Measurements from ENCODE around the gene FAM221B. TPM values are rescaled to one million over a fixed set of nuclear protein-coding genes. Genes with fewer than 3 reads are reported as not detected.

The FAM221B gene
- total RNA-seq, 6 donors from 2014 or later, result 0.10 to 0.15 TPM; not detected in 4

DNA sequence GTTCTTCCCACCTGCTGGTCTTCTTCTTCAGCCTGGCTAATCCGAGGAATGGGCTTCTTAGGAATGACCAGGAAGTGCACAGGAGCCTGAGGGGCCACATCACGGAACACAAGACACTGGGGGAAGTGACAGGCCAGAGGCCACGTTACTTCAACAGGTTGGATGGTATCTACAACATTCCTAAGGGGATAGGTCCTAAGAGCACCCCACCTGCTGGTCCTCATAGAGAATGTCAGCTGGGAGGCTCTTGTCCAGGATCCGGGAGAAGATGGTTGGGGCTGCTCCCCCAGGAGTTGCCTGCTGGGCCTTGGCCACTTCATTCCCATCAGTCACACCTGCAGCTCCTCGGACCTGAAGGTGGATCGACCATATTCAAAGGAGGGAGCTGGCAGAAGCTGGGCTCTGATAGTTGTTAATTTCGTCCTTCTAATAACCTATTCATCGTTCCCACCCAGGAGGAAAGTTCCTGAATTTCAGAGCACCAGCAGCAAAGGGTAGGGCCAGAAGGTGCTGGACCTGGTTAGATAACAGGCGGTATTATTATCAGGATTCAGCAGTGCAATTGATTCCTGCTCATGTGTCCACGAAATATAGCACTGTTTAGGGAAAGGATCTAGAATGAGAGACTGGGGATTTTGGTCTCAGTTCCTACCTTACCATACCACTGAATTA lies 15.0 kb downstream of the FAM221B start:
- ATAC-seq (ENCODE audit: low FRiP score in 2 of 2) (no peak), DNase-seq (no peak)
- Histone ChIP-seq H3K27ac (peak overlapping the region; percentile 94 to 97 (median 95)), H3K4me3 (peak overlapping the region in 1 of 4 donors; percentile 88), H3K9me3 (no peaks in the 10 kb centered on the region), H3K36me3 (peaks cover 0 to 12% (median 6%) of the 10 kb centered on the region in 4 donors), H3K4me1 (peaks cover 29 to 36% (median 34%) of the 10 kb centered on the region in 4 donors), H3K27me3 (no peaks in the 10 kb centered on the region)
- WGBS, 2 donors, result 73 to 75% methylated on average over 7 to 10 of the region's 10 CpGs
- TF ChIP-seq, protein P1, sequence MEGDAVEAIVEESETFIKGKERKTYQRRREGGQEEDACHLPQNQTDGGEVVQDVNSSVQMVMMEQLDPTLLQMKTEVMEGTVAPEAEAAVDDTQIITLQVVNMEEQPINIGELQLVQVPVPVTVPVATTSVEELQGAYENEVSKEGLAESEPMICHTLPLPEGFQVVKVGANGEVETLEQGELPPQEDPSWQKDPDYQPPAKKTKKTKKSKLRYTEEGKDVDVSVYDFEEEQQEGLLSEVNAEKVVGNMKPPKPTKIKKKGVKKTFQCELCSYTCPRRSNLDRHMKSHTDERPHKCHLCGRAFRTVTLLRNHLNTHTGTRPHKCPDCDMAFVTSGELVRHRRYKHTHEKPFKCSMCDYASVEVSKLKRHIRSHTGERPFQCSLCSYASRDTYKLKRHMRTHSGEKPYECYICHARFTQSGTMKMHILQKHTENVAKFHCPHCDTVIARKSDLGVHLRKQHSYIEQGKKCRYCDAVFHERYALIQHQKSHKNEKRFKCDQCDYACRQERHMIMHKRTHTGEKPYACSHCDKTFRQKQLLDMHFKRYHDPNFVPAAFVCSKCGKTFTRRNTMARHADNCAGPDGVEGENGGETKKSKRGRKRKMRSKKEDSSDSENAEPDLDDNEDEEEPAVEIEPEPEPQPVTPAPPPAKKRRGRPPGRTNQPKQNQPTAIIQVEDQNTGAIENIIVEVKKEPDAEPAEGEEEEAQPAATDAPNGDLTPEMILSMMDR (IDR thresholded peaks at IDR 0.05), result peak in 2 of 6 experiments; percentile 14 to 19
- no peak for TF ChIP-seq EP300 (IDR thresholded peaks at IDR 0.05)

DNA sequence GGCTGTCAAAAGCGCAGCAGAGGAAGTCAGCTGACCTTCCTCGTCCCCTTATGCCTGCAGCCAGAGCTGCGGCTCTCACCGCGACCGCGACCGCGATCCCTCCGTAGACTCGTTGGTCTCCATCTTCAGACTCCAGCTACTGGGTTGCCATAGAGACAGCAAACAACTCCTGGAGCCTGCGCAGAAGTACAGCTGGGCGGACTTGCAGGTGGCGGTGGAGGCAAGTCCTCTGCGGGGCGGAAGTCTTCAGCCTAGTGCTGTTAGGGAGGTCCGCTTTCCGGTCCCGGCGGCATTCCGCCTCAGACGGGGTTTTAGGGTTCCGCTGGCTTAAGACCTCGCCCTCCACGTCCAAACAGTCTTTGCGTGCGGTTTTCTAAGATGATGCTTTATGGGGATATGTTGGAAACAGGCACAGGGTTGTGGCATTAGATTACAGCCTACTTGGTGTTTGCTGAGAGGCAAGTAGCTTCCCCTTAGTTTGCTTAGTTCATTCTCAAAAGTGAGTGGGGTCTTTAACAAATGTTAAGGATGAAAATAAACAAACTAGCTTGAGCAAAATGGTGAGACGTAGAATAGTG lies 16.4 kb downstream of the FAM221B start, which contains the start of gene SPAG8:
Gene SPAG8 (minus strand): TSS at position 238 of the 578 bp plus-strand sequence. CDS start 115 bp downstream, at position 123.
- Histone ChIP-seq H3K27me3 (no peaks in the 10 kb centered on the region), H3K27ac (peak within 1 kb of the TSS; percentile 60 to 97 (median 82)), H3K36me3 (peaks cover 0 to 26% (median 8%) of the 10 kb centered on the region in 4 donors), H3K4me3 (peak within 1 kb of the TSS; percentile 51 to 64 (median 54)), H3K4me1 (peaks cover 29 to 36% (median 34%) of the 10 kb centered on the region in 4 donors), H3K9me3 (no peaks in the 10 kb centered on the region)
- DNase-seq (peak; percentile 91 to 98), ATAC-seq (ENCODE audit: low FRiP score in 2 of 2) (peak; percentile 82 to 89)
- TF ChIP-seq POLR2A (IDR thresholded peaks at IDR 0.05), result peak in 1 of 4 donors; percentile 39
- TF ChIP-seq EP300 (IDR thresholded peaks at IDR 0.05), result no peak
- TF ChIP-seq POLR2AphosphoS5 (IDR thresholded peaks at IDR 0.05), result peak; percentile 18 to 74
- TF ChIP-seq, protein P1 (IDR thresholded peaks at IDR 0.05), result no peak
- WGBS, 2 donors, result 0 to 2% methylated on average over 12 to 26 of the region's 28 CpGs

DNA sequence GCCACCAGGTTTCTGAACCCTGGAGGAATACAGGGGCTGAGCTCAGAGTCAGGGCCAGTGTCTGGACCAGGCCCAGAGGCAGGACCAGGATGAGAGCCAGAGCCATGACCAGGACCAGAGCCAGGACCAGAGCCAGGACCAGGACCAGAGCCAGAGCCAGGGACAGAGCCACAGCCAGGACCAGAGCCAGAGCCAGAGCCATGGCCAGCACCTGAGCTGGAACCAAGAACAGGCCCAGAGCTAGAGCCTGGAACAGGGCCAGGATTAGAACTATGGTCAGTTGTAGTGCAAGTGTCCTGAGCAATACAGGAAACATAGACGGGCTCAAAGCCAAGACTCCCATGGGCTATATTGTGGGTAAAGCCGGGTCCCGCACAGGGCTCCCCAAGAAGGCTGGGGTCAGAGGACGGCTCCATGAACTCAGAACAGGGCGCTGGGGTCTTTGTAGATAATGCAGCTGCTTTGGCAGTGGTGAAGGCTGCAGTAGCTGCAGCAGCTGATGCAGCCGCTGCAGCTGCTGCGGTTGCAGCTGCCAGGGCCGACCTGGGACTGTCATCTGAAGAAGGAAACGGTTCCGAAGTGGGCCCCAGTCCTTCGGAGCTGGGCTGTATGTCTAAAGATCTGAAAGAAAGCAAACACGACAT lies 17.0 kb downstream of the FAM221B start:
- ATAC-seq (ENCODE audit: low FRiP score in 2 of 2), result no peak
- H3K4me1 ChIP-seq, result peaks cover 29 to 36% (median 34%) of the 10 kb centered on the region in 4 donors
- H3K27me3 ChIP-seq, result no peaks in the 10 kb centered on the region
- H3K9me3 ChIP-seq, result no peaks in the 10 kb centered on the region
- H3K36me3 ChIP-seq, result peaks cover 0 to 32% (median 12%) of the 10 kb centered on the region in 4 donors
- peak overlapping the region in 3 of 4 donors; percentile 49 to 97 (median 71) for H3K27ac ChIP-seq
- no peak for TF ChIP-seq POLR2AphosphoS5 (IDR thresholded peaks at IDR 0.05)
- no peak for DNase-seq
- peak overlapping the region; percentile 51 to 64 (median 54) for H3K4me3 ChIP-seq
- WGBS, 2 donors, result 6 to 16% methylated on average over 10 to 12 of the region's 12 CpGs

DNA sequence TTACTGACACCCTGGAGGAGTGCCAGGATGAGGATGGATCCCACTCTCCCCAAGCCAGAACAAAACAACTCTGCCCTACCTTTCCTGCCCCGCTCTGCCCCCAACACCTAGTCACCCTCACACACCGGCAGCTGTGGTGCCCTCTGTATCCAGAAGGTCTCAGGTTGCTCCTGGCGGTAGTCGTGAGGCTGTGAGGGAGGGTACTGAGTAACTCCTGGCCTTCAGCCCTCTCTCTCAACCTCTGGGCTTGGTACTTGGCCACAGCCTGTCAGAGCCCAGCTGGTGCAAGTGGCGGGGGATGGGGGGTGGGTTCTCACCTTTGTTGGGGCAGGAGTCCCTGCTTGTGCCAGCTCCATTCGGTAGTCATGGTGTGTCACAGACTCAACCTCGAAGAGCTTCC lies 18.4 kb downstream of the FAM221B start:
- Histone ChIP-seq H3K36me3 (peaks cover 0 to 44% (median 23%) of the 10 kb centered on the region in 4 donors), H3K9me3 (no peaks in the 10 kb centered on the region), H3K27ac (no peak overlapping the region), H3K27me3 (no peaks in the 10 kb centered on the region), H3K4me3 (no peak overlapping the region), H3K4me1 (peaks cover 29 to 36% (median 34%) of the 10 kb centered on the region in 4 donors)
- WGBS, 2 donors, result 92% methylated on average over 2 to 7 of the region's 7 CpGs
- TF ChIP-seq, protein P1 (IDR thresholded peaks at IDR 0.05), result no peak
- TF ChIP-seq POLR2A (IDR thresholded peaks at IDR 0.05) (no peak), EP300 (IDR thresholded peaks at IDR 0.05) (no peak), POLR2AphosphoS5 (IDR thresholded peaks at IDR 0.05) (no peak)
- ATAC-seq (ENCODE audit: low FRiP score in 2 of 2), result no peak
- no peak for DNase-seq

DNA sequence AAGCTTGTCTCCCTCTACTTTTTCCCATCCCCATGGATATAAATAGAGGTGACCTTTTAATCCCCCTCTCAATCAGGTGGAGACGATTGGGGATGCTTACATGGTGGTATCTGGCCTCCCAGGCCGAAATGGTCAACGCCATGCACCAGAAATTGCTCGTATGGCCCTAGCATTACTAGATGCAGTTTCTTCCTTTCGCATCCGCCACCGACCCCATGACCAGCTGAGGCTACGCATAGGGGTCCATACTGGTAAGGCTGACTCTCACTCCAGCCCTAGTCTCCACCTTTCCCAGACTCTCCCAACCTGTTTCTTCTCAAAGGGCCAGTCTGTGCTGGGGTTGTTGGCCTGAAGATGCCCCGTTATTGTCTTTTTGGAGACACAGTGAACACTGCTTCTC lies 20.1 kb downstream of the FAM221B start:
- Histone ChIP-seq H3K9me3 (no peaks in the 10 kb centered on the region), H3K27me3 (no peaks in the 10 kb centered on the region), H3K4me3 (no peak overlapping the region), H3K36me3 (peaks cover 0 to 52% (median 24%) of the 10 kb centered on the region in 4 donors), H3K27ac (no peak overlapping the region), H3K4me1 (peaks cover 21 to 24% (median 23%) of the 10 kb centered on the region in 4 donors)
- ATAC-seq (ENCODE audit: low FRiP score in 2 of 2), result no peak
- WGBS, 2 donors, result 92 to 93% methylated on average over 9 of the region's 9 CpGs
- TF ChIP-seq POLR2A (IDR thresholded peaks at IDR 0.05), result no peak
- TF ChIP-seq EP300 (IDR thresholded peaks at IDR 0.05), result no peak
- no peak for TF ChIP-seq POLR2AphosphoS5 (IDR thresholded peaks at IDR 0.05)
- TF ChIP-seq, protein P1 (IDR thresholded peaks at IDR 0.05), result no peak
- no peak for DNase-seq

Data from upper lobe of left lung (tissue), 6 donors.